Lung (tissue), 12 donors: ENCODE results near the gene ACTN4. TPM values are rescaled to one million over a fixed set of nuclear protein-coding genes. Genes with fewer than 3 reads are reported as not detected.

Experiments
- ATAC-seq: fragments of 200-7000 bp; cut with Tn5 transposase; one replicate; pipeline ENCODE4 v1.9.1; 2020; ENCODE audit warnings: moderate number of reproducible peaks; ENCODE audit not compliant: insufficient read depth, low FRiP score
- DNase-seq, 3 donors: peaks; one replicate each; pipeline ENCODE4 v3.0.0-alpha.2; 2013 to 2017
- H3K27ac ChIP-seq, 2 donors: one replicate each; pipeline ENCODE4 v1.5.1; 2013; ENCODE audit warnings: mild to moderate bottlenecking in 2 of 2, moderate library complexity in 2 of 2, control low read depth in 1 of 2, inconsistent platforms in 1 of 2, low read depth in 1 of 2, low read length in 1 of 2
- H3K27me3 ChIP-seq, 3 donors: one replicate each; pipeline ENCODE4 v1.5.1; 2013; ENCODE audit warnings: low read length in 2 of 3; ENCODE audit not compliant: control insufficient read depth in 3 of 3, insufficient read depth in 3 of 3
- H3K36me3 ChIP-seq, 4 donors: one replicate each; pipeline ENCODE4 v1.5.1; 2013; ENCODE audit warnings: low read length in 4 of 4, mild to moderate bottlenecking in 1 of 4, moderate library complexity in 1 of 4; ENCODE audit not compliant: control insufficient read depth in 4 of 4, insufficient read depth in 4 of 4
- H3K4me1 ChIP-seq, 5 donors: one replicate each; pipeline ENCODE4 v1.5.1; 2013; ENCODE audit warnings: low read length in 5 of 5, mild to moderate bottlenecking in 2 of 5, moderate library complexity in 1 of 5; ENCODE audit not compliant: control insufficient read depth in 5 of 5, insufficient read depth in 5 of 5
- H3K4me3 ChIP-seq: one replicate; pipeline ENCODE4 v1.5.1; 2013; ENCODE audit warnings: mild to moderate bottlenecking, control low read depth, moderate library complexity
- H3K9ac ChIP-seq, 2 donors: one replicate each; pipeline ENCODE4 v1.5.1; 2013; ENCODE audit warnings: low read length in 2 of 2, control low read depth in 1 of 2; ENCODE audit not compliant: insufficient read depth in 1 of 2
- H3K9me3 ChIP-seq, 4 donors: one replicate each; pipeline ENCODE4 v1.5.1; 2013; ENCODE audit warnings: low read length in 3 of 4, mild to moderate bottlenecking in 1 of 4, moderate library complexity in 1 of 4; ENCODE audit not compliant: control insufficient read depth in 4 of 4, insufficient read depth in 3 of 4
- CTCF ChIP-seq: IDR thresholded peaks from 2 replicates; pipeline ENCODE4 v1.5.1; 2012; ENCODE audit warnings: mild to moderate bottlenecking; ENCODE audit errors: control extremely low read depth, extremely low read depth
- WGBS, 2 donors: extraction: QIAGEN DNeasy Blood & Tissue Kit; methylation state at CpG; one replicate each; pipeline ENCODE4 v1.1.7; 2013; 5-methylcytosine and 5-hydroxymethylcytosine counted together
- polyA plus RNA-seq, 2 donors: library from polyadenylated mRNA; stranded (reverse); fragments of 200-250 nt; gene quantifications; one replicate each; pipeline ENCODE4 v1.2.1, GENCODE V29; 2013
- total RNA-seq, 2 donors: library from RNA; depleted of rRNA in 1 of 2; stranded (reverse); fragments of >200 nt in 1 of 2; gene quantifications; one replicate each; pipeline ENCODE4 v1.2.1, GENCODE V29; 2014 to 2021
- donor health status: control.
- donor health status: control.
- donor health status: Bipolar disorder and iron deficiency.
- donor health status: healthy.
- donor health status: DM: yes; HTN: yes; CAD: no.

Gene ACTN4
- total and polyA plus RNA-seq, 4 donors, result 229 to 552 (median 367) TPM

- 82 to 87% methylated on average over 4 of the region's 4 CpGs for WGBS, 2 donors
- H3K27ac ChIP-seq, result peak overlapping the region in 1 of 2 donors; percentile 38
- peaks cover 14 to 55% (median 31%) of the 10 kb centered on the region in 5 donors for H3K4me1 ChIP-seq
Measured at GRCh38 chr19:38673030-38673429, 25.6 kb downstream of the ACTN4 start.

GRCh38 chr19:38674388-38675171 lies 27.1 kb downstream of the ACTN4 start:
- peak overlapping the region; percentile 63 to 94 for H3K27ac ChIP-seq
- H3K4me1 ChIP-seq, result peaks cover 12 to 55% (median 30%) of the 10 kb centered on the region in 5 donors
- TF ChIP-seq CTCF, result no peak
- no peaks in the 10 kb centered on the region for H3K9me3 ChIP-seq
- 61 to 65% methylated on average over 16 of the region's 16 CpGs for WGBS, 2 donors
- no peaks in the 10 kb centered on the region for H3K27me3 ChIP-seq
- peaks cover 0 to 18% (median 3%) of the 10 kb centered on the region in 4 donors for H3K36me3 ChIP-seq
- H3K9ac ChIP-seq, result peak overlapping the region in 1 of 2 donors; percentile 34
- H3K4me3 ChIP-seq, result no peak overlapping the region
- DNase-seq, result peak in 1 of 3 donors; percentile 42
- ATAC-seq, result no peak

More at GRCh38 chr19:38673030-38673429, 25.6 kb downstream of the ACTN4 start:
- Histone ChIP-seq H3K36me3 (peaks cover 0 to 9% (median 2%) of the 10 kb centered on the region in 4 donors), H3K4me3 (no peak overlapping the region), H3K9ac (no peak overlapping the region), H3K9me3 (no peaks in the 10 kb centered on the region), H3K27me3 (no peaks in the 10 kb centered on the region)
- no peak for DNase-seq
- no peak for TF ChIP-seq CTCF
- ATAC-seq, result no peak

DNA sequence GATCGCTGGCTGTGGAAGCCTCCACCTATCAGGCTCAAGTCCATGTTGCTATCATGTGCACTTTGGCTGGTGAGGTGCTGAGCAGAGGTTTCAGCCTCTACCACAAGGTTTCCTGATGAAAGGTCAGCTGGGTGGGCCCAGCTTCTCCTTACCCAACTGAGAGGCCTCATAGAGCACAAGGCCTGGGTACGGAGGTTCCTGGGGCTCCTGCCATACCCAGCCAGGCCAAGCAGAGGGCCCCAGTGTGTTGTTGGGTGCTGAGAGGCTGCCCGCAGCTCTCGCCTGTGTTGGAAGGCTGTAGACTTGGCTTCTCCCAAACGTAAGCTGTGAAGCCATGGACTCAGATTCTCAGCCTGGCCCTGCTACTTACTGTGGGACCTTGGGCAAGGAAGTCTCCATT lies 28.2 kb downstream of the ACTN4 start:
- Histone ChIP-seq H3K27ac (peak overlapping the region; percentile 63 to 93), H3K4me3 (no peak overlapping the region), H3K36me3 (peaks cover 0 to 15% (median 3%) of the 10 kb centered on the region in 4 donors), H3K27me3 (no peaks in the 10 kb centered on the region), H3K9me3 (no peaks in the 10 kb centered on the region), H3K9ac (no peak overlapping the region), H3K4me1 (peaks cover 12 to 51% (median 26%) of the 10 kb centered on the region in 5 donors)
- 75 to 76% methylated on average over 5 of the region's 5 CpGs for WGBS, 2 donors
- DNase-seq (no peak), ATAC-seq (no peak)
- no peak for TF ChIP-seq CTCF
